Spleen (tissue), 11 donors: ENCODE data around the gene MBOAT7. TPM values are rescaled to one million over a fixed set of nuclear protein-coding genes. Genes with fewer than 3 reads are reported as not detected.

Experiments
- DNase-seq: peaks from one replicate; pipeline ENCODE4 v3.0.0-alpha.2; 2020
- H3K27ac ChIP-seq, 8 donors: fragments of 200-600 bp; sonication (generic) in 7 of 8; 1 replicate in 4 of 8; 2 replicates in 4 of 8; pipeline versions ENCODE4 v1.5.0 to v1.8.0; 2016 to 2021; ENCODE audit warnings: inconsistent platforms in 4 of 8, mild to moderate bottlenecking in 4 of 8, moderate library complexity in 1 of 8
- H3K27me3 ChIP-seq, 7 donors: fragments of 200-600 bp; sonication (generic) in 6 of 7; replicated peaks in 1 of 7; 1 replicate in 4 of 7; 2 replicates in 3 of 7; pipeline versions ENCODE4 v1.5.0 to v1.8.0; 2016 to 2021; ENCODE audit warnings: inconsistent platforms in 3 of 7, mild to moderate bottlenecking in 1 of 7
- H3K36me3 ChIP-seq, 6 donors: fragments of 200-600 bp; sonication (generic) in 5 of 6; 1 replicate in 4 of 6; 2 replicates in 2 of 6; pipeline versions ENCODE4 v1.5.0 to v1.8.0; 2016 to 2021; ENCODE audit warnings: inconsistent platforms in 2 of 6
- H3K4me1 ChIP-seq, 6 donors: fragments of 200-600 bp; sonication (generic) in 5 of 6; 1 replicate in 3 of 6; 2 replicates in 3 of 6; pipeline versions ENCODE4 v1.5.0 to v1.8.0; 2016 to 2021; ENCODE audit warnings: inconsistent platforms in 3 of 6
- H3K4me3 ChIP-seq, 8 donors: fragments of 200-600 bp; sonication (generic) in 7 of 8; 1 replicate in 4 of 8; 2 replicates in 4 of 8; pipeline versions ENCODE4 v1.5.0 to v1.8.0; 2016 to 2021; ENCODE audit warnings: inconsistent platforms in 4 of 8, mild to moderate bottlenecking in 4 of 8, moderate library complexity in 2 of 8
- H3K9me3 ChIP-seq, 8 donors: fragments of 200-600 bp; sonication (generic) in 7 of 8; 1 replicate in 4 of 8; 2 replicates in 4 of 8; pipeline versions ENCODE4 v1.5.0 to v1.8.0; 2016 to 2021; ENCODE audit warnings: inconsistent platforms in 4 of 8
- POLR2A ChIP-seq, 3 donors: fragments of 450-650 bp; IDR thresholded peaks; one replicate each; pipeline ENCODE4 v1.5.1; 2017; ENCODE audit warnings: antibody characterized with exemption in 3 of 3, mild to moderate bottlenecking in 1 of 3
- POLR2AphosphoS5 ChIP-seq, 3 donors: sonication (generic); formaldehyde crosslinking; IDR thresholded peaks; one replicate each; pipeline ENCODE4 v1.5.1; 2017; ENCODE audit warnings: antibody characterized with exemption in 3 of 3
- WGBS, 5 donors: extraction: QIAGEN DNeasy Blood & Tissue Kit in 3 of 5; methylation state at CpG; one replicate each; pipeline versions ENCODE4 v1.1.5 to v1.1.7; 2013 to 2018; 5-methylcytosine and 5-hydroxymethylcytosine counted together
- intact Hi-C: fragments of 100-400 bp; cut with DNase I; formaldehyde crosslinking; loops from one replicate; pipeline ENCODE4 v1.15.0; 2023; ENCODE audit warnings: low total_unique reads
- polyA plus RNA-seq, 3 donors: library from polyadenylated mRNA; stranded (reverse); fragments of 200-250 nt; gene quantifications; one replicate each; pipeline ENCODE4 v1.2.1, GENCODE V29; 2013
- total RNA-seq, 7 donors: library from RNA; depleted of rRNA in 3 of 7; stranded (reverse); fragments of >200 nt in 3 of 7; fragmentation: NEBNext Ultra II Directional in 4 of 7; extraction: Animal tissue kit (Norgen Biotek cat#: 25700) in 4 of 7; gene quantifications; one replicate each; pipeline versions ENCODE4 v1.1.0 to v1.2.1, GENCODE V29; 2016 to 2021
- TF ChIP-seq, protein P1 (sequence below), 11 experiments: fragments of 200-600 bp in 7 of 11; fragments of 450-650 bp in 4 of 11; sonication (generic) in 4 of 11; IDR thresholded peaks in 8 of 11; conservative IDR thresholded peaks in 3 of 11; 1 replicate in 7 of 11; 2 replicates in 4 of 11; pipeline versions ENCODE4 v1.4.0 to v1.8.0; 2016 to 2021; ENCODE audit warnings: antibody characterized with exemption in 11 of 11, inconsistent platforms in 4 of 11, mild to moderate bottlenecking in 1 of 11
- donor health status: healthy with polysubstance abuse.
- donor health status: DM: no; HTN: no; CAD: no; lungs with moderate emphysema.
- donor health status: DM: no; HTN: no; CAD: no.
- donor health status: Bipolar disorder and iron deficiency.
- donor health status: healthy.
- donor health status: DM: no; HTN: no; CAD: no.
- donor health status: DM: yes; HTN: yes; CAD: no.

The MBOAT7 gene
- total and polyA plus RNA-seq, 10 donors: 12.0 to 208 (median 82.9) TPM

DNA sequence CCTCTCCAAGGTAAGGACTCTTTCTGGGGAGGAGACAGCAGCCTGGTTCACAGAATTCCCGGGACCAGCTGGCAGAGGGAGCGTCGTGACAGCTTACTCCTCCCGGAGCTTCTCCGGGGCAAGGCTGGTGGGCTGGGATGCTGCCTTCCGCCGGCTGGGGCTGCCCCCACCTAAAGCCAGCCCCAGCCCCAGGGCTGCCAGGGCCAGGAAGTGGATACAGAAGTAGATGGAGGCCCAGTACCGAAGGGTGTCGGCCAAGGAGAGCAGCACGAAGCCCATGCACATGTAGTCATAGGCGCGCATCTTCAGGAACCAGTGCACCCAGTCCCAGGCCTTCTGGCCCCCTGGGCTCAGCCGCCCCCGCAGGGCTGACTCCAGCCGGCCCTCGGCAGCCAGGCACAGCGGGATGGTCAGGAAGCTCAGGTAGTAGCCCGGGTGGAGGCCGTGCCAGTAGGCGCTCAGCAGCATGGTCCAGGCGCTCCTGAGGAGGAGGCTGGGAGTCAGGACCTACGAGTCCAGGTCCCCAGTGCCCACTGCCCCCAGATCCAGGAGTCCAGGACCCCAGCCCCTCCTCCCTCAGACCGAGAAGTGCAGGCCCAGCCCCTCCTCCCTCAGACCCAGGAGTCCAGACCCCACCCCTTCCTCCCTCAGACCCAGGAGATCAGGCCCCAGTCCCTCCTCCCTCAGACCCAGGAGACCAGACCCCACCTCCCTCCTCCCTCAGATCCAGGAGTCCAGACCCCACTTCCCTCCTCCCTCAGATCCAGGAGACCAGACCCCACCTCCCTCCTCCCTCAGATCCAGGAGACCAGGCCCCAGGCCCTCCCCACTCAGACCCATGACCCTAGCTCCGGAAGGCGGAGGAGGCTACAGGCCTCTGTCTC, 15.2 kb downstream of the MBOAT7 start:
- no peak for DNase-seq
- no peaks in the 10 kb centered on the region for H3K9me3 ChIP-seq
- 75 to 82% (median 79%) methylated on average over 16 to 25 of the region's 25 CpGs for WGBS, 5 donors
- intact Hi-C loops: no loop called here
- H3K4me3 ChIP-seq: no peak overlapping the region
- no peak overlapping the region for H3K27ac ChIP-seq
- TF ChIP-seq POLR2A (IDR thresholded peaks at IDR 0.05) (no peak), POLR2AphosphoS5 (IDR thresholded peaks at IDR 0.05) (no peak)
- TF ChIP-seq, protein P1, sequence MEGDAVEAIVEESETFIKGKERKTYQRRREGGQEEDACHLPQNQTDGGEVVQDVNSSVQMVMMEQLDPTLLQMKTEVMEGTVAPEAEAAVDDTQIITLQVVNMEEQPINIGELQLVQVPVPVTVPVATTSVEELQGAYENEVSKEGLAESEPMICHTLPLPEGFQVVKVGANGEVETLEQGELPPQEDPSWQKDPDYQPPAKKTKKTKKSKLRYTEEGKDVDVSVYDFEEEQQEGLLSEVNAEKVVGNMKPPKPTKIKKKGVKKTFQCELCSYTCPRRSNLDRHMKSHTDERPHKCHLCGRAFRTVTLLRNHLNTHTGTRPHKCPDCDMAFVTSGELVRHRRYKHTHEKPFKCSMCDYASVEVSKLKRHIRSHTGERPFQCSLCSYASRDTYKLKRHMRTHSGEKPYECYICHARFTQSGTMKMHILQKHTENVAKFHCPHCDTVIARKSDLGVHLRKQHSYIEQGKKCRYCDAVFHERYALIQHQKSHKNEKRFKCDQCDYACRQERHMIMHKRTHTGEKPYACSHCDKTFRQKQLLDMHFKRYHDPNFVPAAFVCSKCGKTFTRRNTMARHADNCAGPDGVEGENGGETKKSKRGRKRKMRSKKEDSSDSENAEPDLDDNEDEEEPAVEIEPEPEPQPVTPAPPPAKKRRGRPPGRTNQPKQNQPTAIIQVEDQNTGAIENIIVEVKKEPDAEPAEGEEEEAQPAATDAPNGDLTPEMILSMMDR (IDR thresholded peaks at IDR 0.05 in 8 of 11, conservative IDR thresholded peaks at IDR 0.05 in 3 of 11): no peak
- peaks cover 0 to 50% (median 7%) of the 10 kb centered on the region in 6 donors for H3K36me3 ChIP-seq
- peaks cover 0 to 20% (median 0%) of the 10 kb centered on the region in 7 donors for H3K27me3 ChIP-seq
- H3K4me1 ChIP-seq: peaks cover 5 to 21% (median 14%) of the 10 kb centered on the region in 6 donors

GRCh38 chr19:54173359-54173699, 16.1 kb downstream of the MBOAT7 start:
- H3K27me3 ChIP-seq: peaks cover 0 to 20% (median 0%) of the 10 kb centered on the region in 7 donors
- peaks cover 5 to 27% (median 17%) of the 10 kb centered on the region in 6 donors for H3K4me1 ChIP-seq
- WGBS, 5 donors: 41 to 52% (median 49%) methylated on average over 15 of the region's 15 CpGs
- TF ChIP-seq POLR2A (IDR thresholded peaks at IDR 0.05) (no peak), POLR2AphosphoS5 (IDR thresholded peaks at IDR 0.05) (no peak)
- TF ChIP-seq, protein P1 (IDR thresholded peaks at IDR 0.05 in 8 of 11, conservative IDR thresholded peaks at IDR 0.05 in 3 of 11): no peak
- no peak overlapping the region for H3K27ac ChIP-seq
- DNase-seq: no peak
- no peaks in the 10 kb centered on the region for H3K9me3 ChIP-seq
- H3K36me3 ChIP-seq: peaks cover 0 to 41% (median 3%) of the 10 kb centered on the region in 6 donors
- no peak overlapping the region for H3K4me3 ChIP-seq
- intact Hi-C loops: no loop called here

- H3K4me1 ChIP-seq: peaks cover 5 to 32% (median 20%) of the 10 kb centered on the region in 6 donors
- 17 to 26% (median 22%) methylated on average over 7 to 13 of the region's 13 CpGs for WGBS, 5 donors
- H3K9me3 ChIP-seq: no peaks in the 10 kb centered on the region
- H3K27ac ChIP-seq: no peak within 1 kb of the TSS
- intact Hi-C loops: no loop called here
- H3K4me3 ChIP-seq: no peak within 1 kb of the TSS
- peaks cover 0 to 25% (median 4%) of the 10 kb centered on the region in 7 donors for H3K27me3 ChIP-seq
- H3K36me3 ChIP-seq: peaks cover 0 to 35% (median 0%) of the 10 kb centered on the region in 6 donors
- no peak for TF ChIP-seq POLR2A (IDR thresholded peaks at IDR 0.05)
- peak; percentile 7 to 58 (median 11) for TF ChIP-seq POLR2AphosphoS5 (IDR thresholded peaks at IDR 0.05)
- TF ChIP-seq, protein P1 (IDR thresholded peaks at IDR 0.05 in 8 of 11, conservative IDR thresholded peaks at IDR 0.05 in 3 of 11): peak in 2 of 11 experiments; percentile 6 to 18
- DNase-seq: no peak
Observed at GRCh38 chr19:54172471-54173358, 16.7 kb downstream of the MBOAT7 start, which contains the start of gene TMC4. Gene TMC4 (minus strand): TSS chr19:54173160. CDS start chr19:54173117, 43 bp downstream.
